ENCODE measurements around the gene ST6GALNAC3.
A peak's percentile ranks its signal among the peaks of the same experiment; 100 is the strongest.
"Not testable (repeated sequence)": the region's sequence is repeated elsewhere in the genome, so short reads cannot be mapped to it uniquely, and the experiment has no call there.

ST6GALNAC3 gene

DNA sequence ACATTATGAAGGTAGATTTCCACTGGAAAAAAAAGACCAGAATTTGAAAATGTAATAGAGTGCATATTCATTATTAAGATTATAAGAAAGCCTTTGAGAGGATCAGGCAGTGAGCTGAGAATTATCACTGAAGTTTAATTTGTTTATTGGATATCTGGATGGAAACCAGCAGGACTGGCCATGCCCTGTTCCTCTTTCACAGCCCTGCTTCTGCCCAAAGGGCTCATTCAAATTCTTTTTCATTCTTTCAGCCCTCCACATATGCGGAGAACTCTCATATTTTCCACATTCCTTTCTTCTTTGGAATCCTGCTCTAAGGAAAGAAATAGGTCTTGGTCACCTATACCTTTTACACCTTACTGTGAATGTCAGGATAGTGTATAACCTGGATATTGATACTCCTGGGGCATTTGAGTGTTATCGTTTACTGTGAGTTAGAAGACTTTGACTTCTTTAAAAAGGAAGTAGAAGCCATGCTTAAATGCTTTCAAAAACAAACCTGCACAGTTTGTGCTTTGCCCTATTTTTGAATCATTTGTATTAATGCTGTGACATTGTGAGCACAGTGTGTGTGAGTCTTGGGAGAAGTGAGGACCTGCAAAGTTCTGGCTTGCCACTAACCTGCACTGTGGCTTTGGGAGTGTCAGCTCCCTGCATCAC, 35.5 kb downstream of the ST6GALNAC3 start:
- H3K36me3 Mint-ChIP-seq = no peaks in the 10 kb centered on the region
- H3K9me3 Mint-ChIP-seq = no peaks in the 10 kb centered on the region
- H3K27me3 Mint-ChIP-seq = no peaks in the 10 kb centered on the region
- peaks cover 9% of the 10 kb centered on the region for H3K4me1 Mint-ChIP-seq
- no peak for ATAC-seq
- H3K27ac Mint-ChIP-seq = no peak overlapping the region
- no peak overlapping the region for H3K4me3 Mint-ChIP-seq

DNA sequence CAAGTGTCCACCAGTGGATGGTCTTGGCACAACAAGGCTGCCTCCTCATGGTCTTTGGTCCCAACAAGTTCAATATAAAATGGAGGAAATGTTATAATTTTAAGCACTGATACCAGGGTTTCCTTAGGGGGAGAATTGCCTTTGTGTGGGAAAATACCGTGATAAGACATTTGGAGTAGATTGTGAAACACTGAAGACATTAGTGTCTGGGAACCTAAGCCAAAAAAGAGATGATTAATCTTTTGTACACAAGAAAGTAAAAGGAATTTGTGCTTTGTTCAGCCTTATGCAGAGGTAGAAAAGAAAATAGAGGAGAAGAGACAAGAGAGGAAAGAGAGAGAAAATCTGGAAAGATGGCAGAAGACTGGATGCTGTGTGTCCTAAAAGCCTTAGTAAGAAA, 36.1 kb downstream of the ST6GALNAC3 start:
- H3K4me3 Mint-ChIP-seq = no peak overlapping the region
- no peaks in the 10 kb centered on the region for H3K36me3 Mint-ChIP-seq
- H3K4me1 Mint-ChIP-seq = peaks cover 9% of the 10 kb centered on the region
- no peak overlapping the region for H3K27ac Mint-ChIP-seq
- no peak for ATAC-seq
- no peaks in the 10 kb centered on the region for H3K27me3 Mint-ChIP-seq
- H3K9me3 Mint-ChIP-seq = no peaks in the 10 kb centered on the region

DNA sequence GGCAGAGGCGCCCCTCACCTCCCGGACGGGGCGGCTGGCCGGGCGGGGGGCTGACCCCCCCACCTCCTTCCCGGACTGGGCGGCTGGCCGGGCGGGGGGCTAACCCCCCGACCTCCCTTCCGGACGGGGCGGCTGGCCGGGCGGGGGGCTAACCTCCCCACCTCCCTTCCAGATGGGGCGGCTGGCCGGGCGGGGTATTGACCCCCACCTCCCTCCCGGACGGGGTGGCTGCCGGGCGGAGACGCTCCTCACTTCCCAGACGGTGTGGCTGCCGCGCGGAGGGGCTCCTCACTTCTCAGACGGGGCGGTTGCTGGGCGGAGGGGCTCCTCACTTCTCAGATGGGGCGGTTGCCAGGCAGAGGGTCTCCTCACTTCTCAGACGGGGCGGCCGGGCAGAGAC, 37.8 kb downstream of the ST6GALNAC3 start:
- H3K4me3 Mint-ChIP-seq, H3K27ac Mint-ChIP-seq, H3K27me3 Mint-ChIP-seq, ATAC-seq, H3K36me3 Mint-ChIP-seq, H3K4me1 Mint-ChIP-seq, H3K9me3 Mint-ChIP-seq: not testable (repeated sequence)

DNA sequence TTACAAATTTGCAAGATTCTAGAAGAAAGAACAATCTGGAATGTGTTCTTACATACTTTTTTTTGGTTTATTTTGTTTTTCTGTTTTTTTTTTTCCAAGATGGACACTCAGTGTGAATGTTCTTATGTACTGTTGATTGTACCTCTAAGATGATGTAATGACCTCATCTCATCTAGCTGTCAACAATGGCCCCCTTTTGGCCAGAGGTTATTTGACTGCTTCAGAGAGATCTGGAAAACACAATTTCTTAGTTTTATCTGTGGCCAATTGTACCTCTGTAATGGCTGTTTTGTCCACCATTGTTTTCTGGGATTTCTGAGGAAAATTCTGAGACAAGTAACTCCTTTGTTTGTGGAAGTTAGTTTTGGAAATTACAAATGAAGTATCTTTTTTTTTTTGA, 38.9 kb downstream of the ST6GALNAC3 start:
- H3K4me3 Mint-ChIP-seq = no peak overlapping the region
- no peaks in the 10 kb centered on the region for H3K27me3 Mint-ChIP-seq
- no peaks in the 10 kb centered on the region for H3K36me3 Mint-ChIP-seq
- H3K27ac Mint-ChIP-seq = no peak overlapping the region
- H3K9me3 Mint-ChIP-seq = no peaks in the 10 kb centered on the region
- ATAC-seq = no peak
- peaks cover 9% of the 10 kb centered on the region for H3K4me1 Mint-ChIP-seq

DNA sequence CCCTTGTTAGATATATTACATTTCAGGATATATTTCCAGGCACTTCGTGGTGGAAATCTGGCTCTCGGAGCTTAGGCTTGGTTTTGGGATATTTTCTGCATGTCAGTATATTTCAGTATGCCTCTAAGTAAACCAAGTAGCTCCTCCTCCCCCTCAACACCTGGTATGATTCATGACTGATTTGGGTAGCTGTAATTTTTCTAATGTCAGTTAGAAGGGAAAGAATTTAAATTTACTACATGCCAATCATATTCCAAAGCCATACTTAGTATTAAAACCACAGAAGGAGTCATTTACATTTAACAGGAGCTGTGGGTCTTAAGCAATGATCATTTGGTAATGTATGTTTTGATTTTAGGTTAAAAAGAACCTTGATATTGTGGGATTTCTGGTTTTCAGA, 40.6 kb downstream of the ST6GALNAC3 start:
- Mint-ChIP-seq H3K9me3 (no peaks in the 10 kb centered on the region), H3K4me3 (no peak overlapping the region), H3K36me3 (no peaks in the 10 kb centered on the region), H3K27ac (no peak overlapping the region), H3K27me3 (no peaks in the 10 kb centered on the region), H3K4me1 (peaks cover 4% of the 10 kb centered on the region)
- ATAC-seq = no peak

DNA sequence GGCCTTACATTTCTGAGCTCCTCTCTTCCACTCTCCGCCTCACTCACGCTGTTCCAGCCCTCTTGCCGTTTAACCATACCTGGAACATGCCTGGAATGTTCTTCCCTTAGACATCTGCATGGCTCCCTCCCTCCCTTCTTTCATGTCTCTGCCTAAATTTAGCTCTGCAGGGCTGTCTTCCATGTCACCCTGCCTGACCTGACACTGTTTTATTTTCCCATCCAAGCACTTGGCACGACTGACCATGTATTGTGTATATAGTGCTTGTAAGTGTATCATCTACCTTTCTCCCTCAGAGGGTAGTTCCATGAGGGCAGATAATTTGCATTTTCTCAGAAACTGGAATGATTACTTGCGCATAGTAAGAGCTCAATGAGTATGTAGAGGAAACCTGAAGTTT, 47.3 kb downstream of the ST6GALNAC3 start:
- Mint-ChIP-seq H3K36me3 (no peaks in the 10 kb centered on the region), H3K27me3 (no peaks in the 10 kb centered on the region), H3K4me3 (no peak overlapping the region), H3K27ac (no peak overlapping the region), H3K4me1 (no peaks in the 10 kb centered on the region), H3K9me3 (no peaks in the 10 kb centered on the region)
- no peak for ATAC-seq

DNA sequence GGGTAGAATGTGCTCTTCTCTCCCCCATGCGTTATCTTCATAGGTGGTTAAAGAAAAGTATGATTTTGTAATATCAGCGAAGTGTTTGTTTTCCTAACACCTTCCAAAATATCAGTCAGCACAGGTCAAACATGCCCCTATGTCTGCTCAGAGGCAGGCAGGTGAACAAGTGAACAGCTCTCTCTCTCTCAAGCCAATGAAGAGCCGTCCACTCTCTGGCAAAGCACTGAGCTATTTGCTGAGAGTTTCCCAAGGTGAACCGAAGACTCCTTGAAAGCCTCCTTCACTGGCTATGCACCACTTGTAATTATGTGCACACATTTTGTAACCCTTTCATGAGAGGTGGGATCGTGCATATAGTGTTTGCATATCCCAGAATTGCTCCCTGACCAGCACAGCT, 47.7 kb downstream of the ST6GALNAC3 start:
- ATAC-seq = no peak
- Mint-ChIP-seq H3K9me3 (no peaks in the 10 kb centered on the region), H3K36me3 (no peaks in the 10 kb centered on the region), H3K27me3 (no peaks in the 10 kb centered on the region), H3K4me1 (no peaks in the 10 kb centered on the region), H3K27ac (no peak overlapping the region), H3K4me3 (no peak overlapping the region)

DNA sequence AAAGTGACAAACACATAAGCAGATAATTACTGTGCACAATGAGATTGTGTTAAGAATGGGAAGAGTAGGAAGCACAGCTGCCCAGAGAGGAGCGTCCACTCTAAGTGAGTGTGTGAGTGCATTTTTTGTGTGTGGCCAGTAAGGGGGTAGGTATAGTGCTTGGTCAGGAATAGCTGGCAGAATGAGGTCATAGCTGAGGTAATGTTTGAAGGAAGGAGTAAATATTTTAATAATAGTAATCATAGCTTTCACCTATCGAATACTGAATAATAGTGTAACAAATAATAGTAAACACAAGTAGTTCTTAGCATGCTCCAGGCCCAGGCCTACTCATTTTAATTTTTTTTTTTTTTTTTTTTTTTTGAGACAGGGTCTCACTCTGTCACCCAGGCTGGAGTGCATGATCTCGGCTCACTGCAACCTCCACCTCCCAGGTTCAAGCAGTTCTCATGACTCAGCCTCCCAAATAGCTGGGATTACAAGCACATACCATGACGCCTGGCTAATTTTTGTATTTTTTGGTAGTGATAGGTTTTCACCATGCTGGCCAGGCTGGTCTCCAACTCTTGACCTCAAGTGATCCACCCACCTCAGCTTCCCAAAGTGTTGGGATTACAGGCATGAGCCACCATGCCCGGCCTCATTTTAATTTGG, 49.0 kb downstream of the ST6GALNAC3 start:
- H3K27ac Mint-ChIP-seq, H3K27me3 Mint-ChIP-seq, H3K4me3 Mint-ChIP-seq, H3K9me3 Mint-ChIP-seq, H3K4me1 Mint-ChIP-seq, H3K36me3 Mint-ChIP-seq, ATAC-seq: not testable (repeated sequence)

DNA sequence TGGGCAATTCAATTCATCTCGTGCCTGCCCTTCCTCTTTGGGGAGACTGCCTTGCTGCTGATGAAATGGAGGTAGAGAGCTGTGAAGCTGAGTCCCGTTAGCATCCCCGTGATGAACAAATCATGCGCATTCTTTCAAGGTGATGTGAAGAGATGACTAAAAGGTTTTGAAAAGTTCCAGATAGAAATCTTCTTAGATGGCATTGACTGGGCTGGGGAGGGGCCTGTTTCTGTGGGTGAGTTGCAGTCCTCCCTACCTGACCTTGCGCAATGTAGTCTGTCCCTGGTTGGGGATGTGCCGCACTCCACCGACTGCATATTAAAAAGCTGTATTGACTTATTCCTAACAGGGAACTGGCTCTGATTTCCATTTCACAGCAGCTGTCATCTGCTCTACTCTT, 49.6 kb downstream of the ST6GALNAC3 start:
- no peak overlapping the region for H3K27ac Mint-ChIP-seq
- no peaks in the 10 kb centered on the region for H3K36me3 Mint-ChIP-seq
- ATAC-seq = no peak
- H3K27me3 Mint-ChIP-seq = no peaks in the 10 kb centered on the region
- no peaks in the 10 kb centered on the region for H3K9me3 Mint-ChIP-seq
- H3K4me1 Mint-ChIP-seq = no peaks in the 10 kb centered on the region
- no peak overlapping the region for H3K4me3 Mint-ChIP-seq

DNA sequence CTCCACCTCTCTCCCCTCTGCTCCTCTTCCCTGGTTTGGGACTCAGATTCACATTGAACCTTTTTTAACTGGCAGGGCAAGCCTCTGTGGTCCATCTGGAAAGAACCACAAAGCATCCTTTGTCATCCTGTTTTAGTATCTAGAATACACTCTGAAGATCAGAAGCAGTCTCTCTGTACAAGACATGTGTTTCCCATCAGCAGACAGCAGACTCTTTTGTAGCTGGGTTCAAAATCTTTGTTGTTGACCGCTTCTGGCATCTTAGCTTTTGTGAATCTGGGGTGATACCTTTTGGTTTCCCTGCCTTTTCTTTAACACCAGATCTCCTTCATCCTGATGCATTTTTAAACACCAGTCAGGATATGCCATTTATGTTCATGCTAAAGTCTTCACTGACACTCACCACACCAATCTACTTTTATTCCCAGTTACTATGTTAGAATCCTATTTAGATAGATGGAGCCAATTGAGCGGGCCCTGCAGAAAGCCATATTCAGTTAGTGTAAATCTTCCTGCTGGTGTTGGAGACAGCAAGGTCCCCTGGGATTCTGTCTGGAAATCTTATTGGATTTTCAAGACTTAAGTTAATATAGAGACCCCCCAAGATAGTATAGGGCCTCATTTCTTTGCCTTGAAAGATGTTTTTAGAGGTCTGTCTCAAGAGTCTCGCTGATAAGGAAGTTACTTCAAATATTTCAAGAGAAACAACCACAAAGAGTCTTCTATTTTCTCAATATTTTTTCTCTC, 51.1 kb downstream of the ST6GALNAC3 start:
- Mint-ChIP-seq H3K36me3 (no peaks in the 10 kb centered on the region), H3K27ac (no peak overlapping the region), H3K9me3 (no peaks in the 10 kb centered on the region), H3K4me1 (no peaks in the 10 kb centered on the region), H3K27me3 (no peaks in the 10 kb centered on the region), H3K4me3 (no peak overlapping the region)
- no peak for ATAC-seq

DNA sequence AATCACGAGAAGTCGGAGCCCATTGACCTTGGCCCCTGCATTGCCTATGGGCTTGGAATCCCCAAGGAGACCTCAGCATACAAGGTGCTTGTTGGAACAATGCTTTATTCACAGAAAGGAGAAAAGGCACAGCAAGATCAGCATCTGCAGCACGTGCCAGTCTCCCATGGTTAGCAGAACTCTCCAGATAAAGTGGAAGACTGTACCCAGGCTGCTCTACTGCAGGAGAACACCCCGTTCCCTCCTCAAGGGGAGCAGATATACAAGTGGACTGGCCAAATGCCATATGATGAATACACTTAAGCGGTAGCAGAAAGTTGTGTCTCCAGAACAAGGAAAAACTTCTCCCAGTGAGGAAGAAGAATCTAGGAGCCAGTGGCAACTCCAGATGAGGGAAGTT, 53.5 kb downstream of the ST6GALNAC3 start:
- Mint-ChIP-seq H3K9me3 (no peaks in the 10 kb centered on the region), H3K27ac (no peak overlapping the region), H3K4me1 (no peaks in the 10 kb centered on the region), H3K27me3 (no peaks in the 10 kb centered on the region), H3K36me3 (no peaks in the 10 kb centered on the region), H3K4me3 (no peak overlapping the region)
- ATAC-seq = no peak

DNA sequence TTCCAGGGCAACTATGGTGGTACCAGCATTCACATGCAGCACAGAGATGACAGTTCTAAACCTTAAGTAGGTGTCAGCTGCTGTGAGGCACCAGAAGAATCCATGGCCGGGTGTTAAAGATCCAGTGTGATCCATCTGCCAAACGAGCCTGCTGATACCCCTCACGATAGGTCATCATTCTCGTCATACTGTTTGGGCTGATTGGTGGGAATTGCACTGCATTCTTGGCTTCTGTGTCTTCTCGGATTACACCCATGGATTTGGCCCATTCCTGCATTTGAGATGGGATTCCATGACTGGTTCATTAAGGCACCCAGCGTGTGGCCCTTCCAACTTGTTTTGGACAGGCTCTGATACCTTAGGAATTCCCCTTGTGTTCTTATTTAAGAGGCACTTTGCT, 55.2 kb downstream of the ST6GALNAC3 start:
- H3K27me3 Mint-ChIP-seq = no peaks in the 10 kb centered on the region
- H3K4me1 Mint-ChIP-seq = no peaks in the 10 kb centered on the region
- H3K36me3 Mint-ChIP-seq = no peaks in the 10 kb centered on the region
- no peak for ATAC-seq
- no peak overlapping the region for H3K27ac Mint-ChIP-seq
- H3K4me3 Mint-ChIP-seq = no peak overlapping the region
- no peaks in the 10 kb centered on the region for H3K9me3 Mint-ChIP-seq

DNA sequence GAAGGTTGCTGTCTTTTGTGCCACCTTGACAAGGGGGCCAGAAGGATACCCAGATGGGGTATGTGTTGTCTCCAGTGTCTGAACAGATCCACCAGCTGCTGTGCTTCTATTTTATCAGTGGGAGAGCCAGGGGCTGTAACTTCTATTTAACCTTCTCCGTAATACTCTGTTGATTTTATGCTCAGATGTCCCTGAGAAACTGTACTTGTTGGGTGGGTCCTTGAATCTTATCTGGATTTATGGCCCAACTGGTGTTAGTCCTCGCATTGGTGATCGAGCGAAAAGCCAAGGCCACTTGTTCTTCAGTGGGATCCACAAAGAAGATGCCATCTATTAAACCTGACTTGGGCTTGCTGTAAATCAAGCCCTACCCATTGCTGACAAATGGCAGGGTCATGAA, 56.4 kb downstream of the ST6GALNAC3 start:
- Mint-ChIP-seq H3K9me3 (no peaks in the 10 kb centered on the region), H3K4me3 (no peak overlapping the region), H3K27ac (no peak overlapping the region), H3K27me3 (no peaks in the 10 kb centered on the region), H3K4me1 (no peaks in the 10 kb centered on the region), H3K36me3 (no peaks in the 10 kb centered on the region)
- ATAC-seq = no peak

DNA sequence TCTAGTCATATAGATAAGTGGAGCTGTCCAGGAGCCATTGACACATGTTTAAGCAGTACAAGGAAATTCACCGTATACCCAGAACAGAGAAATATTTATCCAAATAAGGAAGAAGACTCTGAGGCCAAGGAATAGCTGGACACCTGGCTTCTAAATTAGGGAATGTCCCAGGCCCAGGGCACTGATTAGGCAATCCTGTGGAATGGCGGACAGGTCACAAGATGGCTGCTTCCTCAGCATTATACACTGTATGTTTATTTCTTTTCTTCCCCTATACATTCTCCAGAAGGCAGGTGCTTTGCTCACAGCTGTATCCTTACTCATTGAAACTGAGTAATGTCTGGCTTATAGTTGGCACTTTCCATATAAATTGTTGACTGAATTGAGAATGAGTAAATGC, 59.4 kb downstream of the ST6GALNAC3 start:
- H3K36me3 Mint-ChIP-seq = no peaks in the 10 kb centered on the region
- no peak overlapping the region for H3K27ac Mint-ChIP-seq
- no peaks in the 10 kb centered on the region for H3K9me3 Mint-ChIP-seq
- H3K27me3 Mint-ChIP-seq = no peaks in the 10 kb centered on the region
- no peak overlapping the region for H3K4me3 Mint-ChIP-seq
- ATAC-seq = no peak
- peaks cover 9% of the 10 kb centered on the region for H3K4me1 Mint-ChIP-seq

DNA sequence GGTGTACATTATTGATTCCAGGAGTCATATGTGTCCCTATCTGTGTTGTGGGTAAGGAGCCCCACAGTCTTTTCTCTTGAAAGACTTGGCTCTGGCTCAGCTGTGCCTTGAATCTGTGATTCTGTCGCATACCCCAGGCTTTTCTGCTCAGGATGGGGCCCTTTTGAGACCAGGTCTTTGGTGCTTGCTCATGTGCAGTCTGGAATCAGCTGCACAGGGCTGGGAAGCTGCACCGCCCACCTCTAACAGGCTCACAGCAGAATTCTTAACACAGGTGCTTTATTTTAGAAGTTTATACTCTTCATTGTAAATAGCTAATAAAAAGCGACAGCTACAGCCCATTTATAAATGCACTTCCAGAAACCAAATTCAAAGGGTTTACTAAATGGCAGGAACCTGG, 61.3 kb downstream of the ST6GALNAC3 start:
- Mint-ChIP-seq H3K27ac (no peak overlapping the region), H3K4me1 (peaks cover 16% of the 10 kb centered on the region), H3K27me3 (no peaks in the 10 kb centered on the region), H3K9me3 (no peaks in the 10 kb centered on the region), H3K4me3 (no peak overlapping the region), H3K36me3 (no peaks in the 10 kb centered on the region)
- no peak for ATAC-seq

DNA sequence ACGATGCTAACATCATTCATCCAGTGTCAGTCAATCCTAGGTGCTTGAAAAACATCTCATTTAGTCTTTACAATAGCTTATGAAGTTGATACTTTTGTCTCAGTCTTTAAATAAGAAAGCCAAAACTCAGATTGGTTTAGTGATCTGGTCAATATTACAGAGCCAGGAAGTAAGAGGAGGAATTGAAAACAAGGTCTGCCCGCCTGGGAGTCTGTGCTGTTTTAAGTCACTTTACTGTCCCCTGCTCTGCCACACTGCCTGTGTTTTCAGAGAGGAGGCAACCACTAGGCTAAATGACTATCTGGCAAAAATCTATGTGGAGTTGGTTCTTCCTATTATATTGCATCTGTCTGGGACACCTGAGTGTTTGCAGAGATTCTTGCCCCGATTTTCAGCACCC, 62.3 kb downstream of the ST6GALNAC3 start:
- no peak overlapping the region for H3K4me3 Mint-ChIP-seq
- peak; percentile 76 for ATAC-seq
- H3K9me3 Mint-ChIP-seq = no peaks in the 10 kb centered on the region

More for the DNA sequence above, 62.3 kb downstream of the ST6GALNAC3 start:
- Mint-ChIP-seq H3K27ac (no peak overlapping the region), H3K36me3 (no peaks in the 10 kb centered on the region), H3K4me1 (peaks cover 16% of the 10 kb centered on the region), H3K27me3 (no peaks in the 10 kb centered on the region)
